ENCODE results near the gene RASL11B. TPM values are rescaled to one million over a fixed set of nuclear protein-coding genes. Genes with fewer than 3 reads are reported as not detected.

Gene RASL11B
- total RNA-seq, 1 donor from 2014 or later = 9.7 TPM

DNA sequence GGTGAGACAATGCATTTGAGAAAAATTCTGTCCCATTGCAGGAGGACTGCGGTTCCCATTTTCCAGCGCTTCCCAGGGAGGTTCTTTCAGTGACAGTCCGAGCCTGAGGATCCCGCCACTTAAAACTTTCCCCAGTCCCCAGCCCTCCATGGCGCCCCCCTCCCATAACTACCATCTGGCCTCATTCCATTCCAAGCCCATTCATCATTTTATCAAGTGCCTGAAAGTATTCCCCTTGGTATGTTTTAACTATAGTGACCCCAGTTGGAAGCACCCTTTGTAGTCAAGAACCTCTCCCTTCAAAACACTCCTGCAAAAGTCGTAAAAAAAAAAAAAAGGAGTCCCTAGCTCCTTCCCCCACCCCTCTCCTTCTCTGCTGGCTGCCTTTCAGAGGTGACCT lies 1.2 kb downstream of the RASL11B start:
- Mint-ChIP-seq H3K9me3 (ENCODE audit: low read depth) (peaks cover under 1% of the 10 kb centered on the region), H3K27me3 (peaks cover 22% of the 10 kb centered on the region), H3K27ac (peak overlapping the region; percentile 85), H3K4me1 (ENCODE audit: low read depth) (peaks cover 24% of the 10 kb centered on the region), H3K36me3 (ENCODE audit: insufficient read depth) (peaks cover 24% of the 10 kb centered on the region), H3K4me3 (ENCODE audit: low read depth) (peak overlapping the region; percentile 83)
- TF ChIP-seq, protein P1, sequence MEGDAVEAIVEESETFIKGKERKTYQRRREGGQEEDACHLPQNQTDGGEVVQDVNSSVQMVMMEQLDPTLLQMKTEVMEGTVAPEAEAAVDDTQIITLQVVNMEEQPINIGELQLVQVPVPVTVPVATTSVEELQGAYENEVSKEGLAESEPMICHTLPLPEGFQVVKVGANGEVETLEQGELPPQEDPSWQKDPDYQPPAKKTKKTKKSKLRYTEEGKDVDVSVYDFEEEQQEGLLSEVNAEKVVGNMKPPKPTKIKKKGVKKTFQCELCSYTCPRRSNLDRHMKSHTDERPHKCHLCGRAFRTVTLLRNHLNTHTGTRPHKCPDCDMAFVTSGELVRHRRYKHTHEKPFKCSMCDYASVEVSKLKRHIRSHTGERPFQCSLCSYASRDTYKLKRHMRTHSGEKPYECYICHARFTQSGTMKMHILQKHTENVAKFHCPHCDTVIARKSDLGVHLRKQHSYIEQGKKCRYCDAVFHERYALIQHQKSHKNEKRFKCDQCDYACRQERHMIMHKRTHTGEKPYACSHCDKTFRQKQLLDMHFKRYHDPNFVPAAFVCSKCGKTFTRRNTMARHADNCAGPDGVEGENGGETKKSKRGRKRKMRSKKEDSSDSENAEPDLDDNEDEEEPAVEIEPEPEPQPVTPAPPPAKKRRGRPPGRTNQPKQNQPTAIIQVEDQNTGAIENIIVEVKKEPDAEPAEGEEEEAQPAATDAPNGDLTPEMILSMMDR (IDR thresholded peaks at IDR 0.05; ENCODE audit: unreplicated experiment) = no peak
- no peak for DNase-seq (ENCODE audit: low spot score, unreplicated experiment)

DNA sequence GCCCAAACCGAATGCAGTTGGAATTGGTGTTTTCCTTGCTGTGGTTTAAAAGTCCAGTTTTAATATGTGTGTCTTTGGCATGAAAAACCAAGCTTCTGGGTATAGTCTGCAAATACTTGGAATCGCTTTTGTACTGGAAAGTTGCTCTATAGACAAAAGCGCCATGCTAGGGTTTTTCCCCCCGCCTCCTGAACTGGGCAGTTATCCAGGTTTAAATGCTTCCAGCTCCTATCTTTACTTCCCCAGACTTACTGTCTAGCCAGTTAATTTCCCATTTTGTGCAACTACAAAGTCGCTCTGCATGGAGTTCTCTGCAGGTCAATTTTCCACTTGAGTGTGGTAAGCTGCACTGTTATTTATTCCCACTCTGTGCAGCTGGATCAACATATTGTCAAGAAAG lies 2.7 kb downstream of the RASL11B start:
- peaks cover 24% of the 10 kb centered on the region for H3K36me3 Mint-ChIP-seq (ENCODE audit: insufficient read depth)
- H3K9me3 Mint-ChIP-seq (ENCODE audit: low read depth) = no peaks in the 10 kb centered on the region
- peaks cover 19% of the 10 kb centered on the region for H3K27me3 Mint-ChIP-seq
- H3K27ac Mint-ChIP-seq = no peak overlapping the region
- H3K4me1 Mint-ChIP-seq (ENCODE audit: low read depth) = peaks cover 24% of the 10 kb centered on the region
- TF ChIP-seq, protein P1 (IDR thresholded peaks at IDR 0.05; ENCODE audit: unreplicated experiment) = no peak
- DNase-seq (ENCODE audit: low spot score, unreplicated experiment) = no peak
- H3K4me3 Mint-ChIP-seq (ENCODE audit: low read depth) = no peak overlapping the region

DNA sequence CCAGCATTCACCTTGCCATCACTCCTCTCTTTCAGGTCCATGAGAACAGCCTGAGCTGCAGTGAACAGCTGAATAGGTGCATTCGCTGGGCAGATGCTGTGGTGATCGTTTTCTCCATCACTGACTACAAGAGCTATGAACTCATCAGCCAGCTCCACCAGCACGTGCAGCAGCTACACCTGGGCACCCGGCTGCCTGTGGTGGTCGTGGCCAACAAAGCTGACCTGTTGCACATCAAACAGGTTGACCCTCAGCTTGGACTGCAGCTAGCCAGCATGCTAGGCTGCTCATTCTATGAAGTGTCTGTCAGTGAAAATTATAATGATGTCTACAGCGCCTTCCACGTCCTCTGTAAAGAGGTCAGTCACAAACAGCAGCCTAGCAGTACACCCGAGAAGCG lies 3.2 kb downstream of the RASL11B start:
- TF ChIP-seq, protein P1 (IDR thresholded peaks at IDR 0.05; ENCODE audit: unreplicated experiment) = no peak
- Mint-ChIP-seq H3K4me3 (ENCODE audit: low read depth) (no peak overlapping the region), H3K27ac (no peak overlapping the region), H3K9me3 (ENCODE audit: low read depth) (no peaks in the 10 kb centered on the region), H3K4me1 (ENCODE audit: low read depth) (peaks cover 27% of the 10 kb centered on the region), H3K27me3 (peaks cover 14% of the 10 kb centered on the region), H3K36me3 (ENCODE audit: insufficient read depth) (peaks cover 24% of the 10 kb centered on the region)
- no peak for DNase-seq (ENCODE audit: low spot score, unreplicated experiment)

DNA sequence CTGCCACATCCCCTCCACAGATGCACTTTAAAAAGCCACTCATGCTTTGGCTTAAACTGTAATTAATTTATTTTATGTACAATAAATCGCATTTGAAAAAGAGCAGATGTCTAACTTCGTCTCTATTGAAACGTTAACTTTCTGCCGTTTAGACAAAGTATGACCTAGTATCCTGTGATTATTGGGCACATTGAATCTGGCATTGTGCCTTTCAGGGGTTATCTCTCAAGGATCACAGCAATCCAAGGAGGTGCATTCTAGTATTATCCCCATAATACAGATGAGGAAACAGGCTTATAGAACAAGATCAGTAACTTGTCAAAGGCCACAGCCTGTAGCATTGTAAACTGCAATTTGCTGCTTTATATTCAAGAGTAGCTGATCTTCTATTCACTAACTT lies 4.6 kb downstream of the RASL11B start:
- TF ChIP-seq, protein P1 (IDR thresholded peaks at IDR 0.05; ENCODE audit: unreplicated experiment) = no peak
- no peaks in the 10 kb centered on the region for H3K9me3 Mint-ChIP-seq (ENCODE audit: low read depth)
- H3K4me3 Mint-ChIP-seq (ENCODE audit: low read depth) = no peak overlapping the region
- no peak for DNase-seq (ENCODE audit: low spot score, unreplicated experiment)
- H3K27ac Mint-ChIP-seq = no peak overlapping the region
- H3K4me1 Mint-ChIP-seq (ENCODE audit: low read depth) = peaks cover 27% of the 10 kb centered on the region
- peaks cover 24% of the 10 kb centered on the region for H3K36me3 Mint-ChIP-seq (ENCODE audit: insufficient read depth)
- no peaks in the 10 kb centered on the region for H3K27me3 Mint-ChIP-seq

DNA sequence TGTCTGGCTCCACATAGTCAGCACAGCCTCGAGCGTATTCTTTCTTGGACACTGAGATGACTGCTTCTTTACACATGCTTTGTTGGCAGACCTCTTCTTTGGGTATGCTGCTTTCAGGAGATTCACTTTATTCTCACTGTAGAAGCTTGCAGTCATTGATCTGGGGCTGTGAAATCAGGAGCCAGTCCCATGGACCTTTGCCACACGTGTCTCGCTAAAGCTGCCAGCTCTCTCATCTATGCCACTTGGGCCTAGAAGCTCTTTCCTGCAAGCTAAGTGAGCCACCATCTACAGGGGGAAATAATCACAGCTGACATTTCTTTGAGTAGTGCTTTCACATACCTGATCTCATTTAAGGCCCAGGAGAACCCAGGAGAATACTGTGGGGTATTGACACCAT lies 5.0 kb downstream of the RASL11B start:
- Mint-ChIP-seq H3K27me3 (no peaks in the 10 kb centered on the region), H3K4me1 (ENCODE audit: low read depth) (peaks cover 27% of the 10 kb centered on the region), H3K27ac (peak overlapping the region; percentile 20), H3K4me3 (ENCODE audit: low read depth) (no peak overlapping the region), H3K36me3 (ENCODE audit: insufficient read depth) (peaks cover 24% of the 10 kb centered on the region), H3K9me3 (ENCODE audit: low read depth) (no peaks in the 10 kb centered on the region)
- TF ChIP-seq, protein P1 (IDR thresholded peaks at IDR 0.05; ENCODE audit: unreplicated experiment) = no peak
- DNase-seq (ENCODE audit: low spot score, unreplicated experiment) = no peak
